GM19455 (cell line): Measurements from ENCODE around the gene BRD3.

Experiments used
- ATAC-seq: cut with Tn5 transposase; IDR thresholded peaks from one replicate; pipeline ENCODE4 v1.9.1; 2021; ENCODE audit not compliant: unreplicated experiment

The BRD3 gene

GRCh38 chr9:134040176-134040565 lies 27.7 kb downstream of the BRD3 start:
- no peak for ATAC-seq

DNA sequence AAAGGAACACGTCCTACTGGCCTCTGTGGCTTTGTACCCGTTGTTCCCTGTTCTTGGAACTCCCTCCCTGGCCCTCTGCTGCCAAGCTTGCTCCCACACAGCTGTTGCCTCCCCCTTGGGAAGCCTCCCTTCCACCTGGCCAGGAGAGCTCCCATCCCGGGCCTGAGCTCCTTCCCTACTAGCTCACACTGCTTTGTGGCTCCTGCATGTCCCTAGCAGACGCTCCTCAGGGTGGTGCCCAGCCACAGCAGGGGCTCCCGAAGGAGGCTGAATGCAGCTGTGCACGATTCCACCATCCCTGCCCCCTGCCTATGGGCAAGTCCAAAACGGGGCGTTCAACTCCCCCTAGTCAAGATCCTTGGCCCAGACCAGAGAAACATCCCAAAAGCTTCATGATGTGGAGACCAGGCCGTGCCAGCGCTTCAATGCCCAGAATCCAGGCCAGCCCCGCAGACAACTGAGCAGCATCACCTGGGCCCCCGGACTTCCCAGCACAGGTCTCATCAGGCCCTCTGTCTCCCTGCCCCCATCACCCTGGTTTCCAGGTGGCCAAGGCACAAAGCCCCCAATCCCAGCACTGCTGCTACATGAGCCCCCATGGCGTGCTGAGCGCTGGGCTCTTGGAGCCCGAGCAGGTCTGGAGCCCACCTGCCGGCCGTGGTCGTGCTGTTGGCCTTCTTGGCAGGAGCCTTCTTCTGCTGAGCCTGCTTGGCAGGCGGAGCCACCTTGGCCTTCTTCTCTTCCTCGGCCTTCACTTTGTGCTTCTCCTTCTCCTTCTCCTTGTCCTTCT lies 28.2 kb downstream of the BRD3 start:
- ATAC-seq, result no peak

DNA sequence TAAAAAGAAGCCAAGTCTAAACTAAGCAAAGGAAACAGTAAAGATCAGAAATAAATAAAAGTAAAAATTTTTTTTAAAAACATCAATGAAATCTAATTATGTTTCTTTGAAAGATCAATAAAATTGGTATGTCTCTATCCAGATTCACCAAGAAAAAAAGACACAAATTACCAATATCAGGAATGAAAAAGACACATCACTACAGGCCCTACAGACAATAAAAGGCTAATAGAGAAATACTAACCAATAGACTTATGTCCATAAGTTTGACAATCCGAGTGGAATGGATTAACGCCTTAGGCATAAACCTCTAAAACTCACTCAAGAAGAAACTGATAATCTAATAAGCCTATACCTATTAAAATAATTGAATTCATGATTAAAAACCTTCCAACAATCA lies 30.2 kb downstream of the BRD3 start:
- no peak for ATAC-seq

- no peak for ATAC-seq
Measured at GRCh38 chr9:134036130-134036529, 31.7 kb downstream of the BRD3 start.

GRCh38 chr9:134035041-134036039 lies 32.5 kb downstream of the BRD3 start:
- no peak for ATAC-seq

DNA sequence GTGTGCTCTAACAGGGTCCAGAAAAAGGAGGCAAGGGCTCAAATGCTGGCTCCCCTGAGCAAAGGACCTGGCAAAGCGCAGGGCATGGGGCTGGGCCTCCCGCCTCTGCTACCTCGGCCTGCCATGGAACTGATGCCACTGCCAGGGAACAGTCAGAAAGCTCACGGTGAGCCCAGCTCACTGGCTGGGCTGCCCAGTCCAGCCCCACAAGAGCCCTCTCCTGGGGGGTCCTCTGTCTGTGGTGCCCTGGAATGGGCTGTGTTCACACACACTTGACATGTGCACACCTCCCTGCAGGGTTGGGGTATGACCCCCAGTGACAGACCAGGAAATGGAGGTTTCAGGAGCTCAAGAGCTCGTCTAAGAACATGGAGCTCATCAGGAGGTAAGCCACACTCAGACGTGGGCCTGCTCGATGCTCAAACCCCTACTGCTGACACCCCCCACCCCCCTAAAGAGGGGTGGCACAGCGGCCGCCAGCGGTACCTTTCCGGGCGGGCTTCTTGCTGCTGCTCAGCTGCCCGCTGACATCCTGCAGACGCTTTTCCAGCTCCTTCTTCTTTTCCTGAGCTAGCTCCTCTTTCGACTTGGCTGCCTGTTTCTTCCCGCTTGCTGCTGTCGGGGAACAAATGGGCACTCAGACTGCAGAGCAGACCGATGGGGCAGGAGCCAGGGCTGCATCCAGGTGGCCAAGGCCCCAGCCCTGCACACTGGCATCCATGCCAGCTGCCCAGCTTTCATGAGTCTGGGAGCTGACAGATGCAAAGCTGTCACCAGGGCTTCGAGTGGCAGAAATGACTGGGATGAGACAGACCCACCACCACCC lies 33.4 kb downstream of the BRD3 start:
- ATAC-seq, result no peak

GRCh38 chr9:134033516-134034214 lies 34.2 kb downstream of the BRD3 start:
- ATAC-seq, result no peak

- ATAC-seq, result no peak
Measured at GRCh38 chr9:134032456-134033222, 35.2 kb downstream of the BRD3 start.

DNA sequence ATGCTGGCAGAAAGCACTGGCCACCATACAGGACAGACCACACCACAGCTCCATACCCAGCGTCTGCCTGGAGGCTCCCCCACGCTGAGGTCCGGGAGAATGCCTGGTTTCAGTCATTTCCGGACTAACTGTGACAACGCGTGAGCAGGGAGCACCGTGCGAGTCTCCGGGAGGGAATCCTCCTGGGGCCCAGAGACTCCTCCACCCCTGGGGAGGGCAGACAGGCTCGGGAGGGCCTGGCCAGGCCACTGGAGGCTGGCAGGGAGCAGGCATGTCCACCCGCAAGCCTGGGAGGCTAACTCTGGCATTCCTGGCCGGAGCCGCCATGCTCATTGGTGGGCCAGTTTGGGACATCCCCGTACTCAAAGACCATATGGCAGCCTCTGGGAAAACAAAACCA lies 36.0 kb downstream of the BRD3 start:
- no peak for ATAC-seq

DNA sequence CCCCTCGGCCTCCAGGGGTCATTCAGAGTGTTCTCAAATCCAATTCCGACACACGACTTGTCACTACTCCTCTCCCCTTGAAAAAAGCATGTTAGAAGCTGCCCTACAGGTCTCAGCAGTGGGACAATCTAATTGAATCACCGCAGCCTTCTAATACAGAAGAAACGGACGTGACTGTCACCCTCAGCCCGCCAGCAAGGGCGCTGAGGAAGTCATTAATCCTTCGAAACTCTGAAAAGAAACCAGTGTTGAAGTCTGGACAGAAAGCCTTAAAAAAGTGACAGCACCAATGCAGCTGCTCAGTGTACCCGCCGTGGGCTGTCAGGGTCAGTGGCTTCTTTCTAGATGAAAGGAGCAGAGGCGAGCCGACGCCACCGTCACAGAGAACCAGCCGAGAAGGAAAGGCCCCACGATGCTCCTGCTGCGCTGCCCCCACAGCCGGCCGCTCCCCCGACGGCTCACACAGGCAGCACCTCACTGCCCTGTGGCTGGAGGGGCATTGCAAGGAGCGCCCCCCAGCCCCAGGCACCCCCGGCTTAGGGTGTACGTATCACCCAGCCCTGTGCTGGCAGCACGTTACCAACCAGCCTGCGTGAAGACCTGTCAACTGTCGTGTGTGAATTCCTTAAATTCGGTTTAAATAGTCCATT lies 36.9 kb downstream of the BRD3 start:
- no peak for ATAC-seq

DNA sequence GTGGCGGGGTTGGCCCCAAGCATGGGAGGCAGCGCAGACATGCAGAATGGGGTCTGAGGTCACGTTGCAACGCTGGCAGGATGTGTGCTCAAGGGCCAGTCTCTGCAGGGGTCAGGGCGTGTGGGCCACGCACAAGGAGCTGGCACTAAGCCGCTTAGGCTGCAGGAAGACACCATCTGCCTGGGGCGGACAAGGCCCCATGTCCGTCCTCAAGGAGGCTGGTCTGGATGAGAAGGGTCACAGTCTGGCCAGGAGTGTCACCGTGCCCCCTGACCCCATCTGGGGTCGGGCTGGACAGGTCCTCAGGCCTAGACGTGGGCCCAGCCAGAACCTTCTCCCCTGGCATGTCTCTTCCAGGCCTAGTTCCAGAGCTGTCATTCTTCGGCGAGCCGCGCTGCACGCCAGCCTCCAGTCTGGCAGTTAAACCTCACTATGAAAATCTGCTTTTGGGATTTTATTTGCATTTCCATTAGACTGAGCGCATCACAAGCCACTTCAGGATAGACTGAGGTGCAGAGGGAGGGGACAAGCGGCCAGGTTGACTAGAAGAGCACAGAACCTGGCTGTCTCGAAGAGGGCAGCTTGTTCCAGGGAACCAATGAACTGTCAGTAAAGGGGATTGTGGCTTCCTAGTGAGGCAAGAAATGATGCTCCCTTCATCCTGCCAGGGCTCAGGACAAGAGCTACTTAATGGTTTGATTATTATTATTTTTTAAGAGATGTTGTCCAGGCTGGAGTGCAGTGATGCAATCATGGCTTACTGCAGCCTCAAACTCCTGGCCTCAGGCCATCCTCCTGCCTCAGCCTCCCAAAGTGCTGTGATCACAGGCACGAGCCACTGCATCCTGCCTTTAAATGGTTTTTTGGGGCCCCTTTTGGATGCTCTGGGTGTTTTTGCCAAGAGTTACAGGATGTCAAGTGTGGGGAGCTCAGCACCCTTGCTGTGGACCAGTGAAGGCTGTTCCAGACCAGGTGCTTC lies 38.3 kb downstream of the BRD3 start:
- no peak for ATAC-seq

GRCh38 chr9:134028575-134029247 lies 39.1 kb downstream of the BRD3 start:
- ATAC-seq, result no peak

- no peak for ATAC-seq
Measured at GRCh38 chr9:134028076-134028475, 39.8 kb downstream of the BRD3 start.

- ATAC-seq, result no peak
Measured at GRCh38 chr9:134027561-134027960, 40.3 kb downstream of the BRD3 start.

DNA sequence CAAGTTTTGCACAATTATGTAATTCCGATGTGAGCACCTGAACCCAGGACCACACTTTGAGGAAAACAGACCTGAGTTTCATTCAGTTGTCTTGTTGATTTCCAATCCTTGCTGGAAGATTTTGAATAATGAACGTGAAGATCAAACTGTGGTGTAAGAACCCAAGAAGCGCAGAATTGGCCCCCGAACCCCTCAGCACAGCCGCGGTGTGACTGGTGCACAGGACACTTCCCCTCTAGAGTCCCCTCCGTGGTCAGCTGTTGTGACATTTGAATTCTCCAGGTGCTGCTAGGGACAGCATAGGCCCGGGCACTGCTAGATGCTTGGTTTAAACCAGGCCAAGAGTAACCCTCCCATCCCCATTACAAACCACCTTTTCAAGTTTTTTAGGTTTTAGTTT lies 40.8 kb downstream of the BRD3 start:
- ATAC-seq, result no peak

- no peak for ATAC-seq
Measured at GRCh38 chr9:134026581-134026980, 41.2 kb downstream of the BRD3 start.
